ENCODE results near the gene RASAL2.
"Not testable (repeated sequence)": the region's sequence is repeated elsewhere in the genome, so short reads cannot be mapped to it uniquely, and the experiment has no call there.

RASAL2 gene

DNA sequence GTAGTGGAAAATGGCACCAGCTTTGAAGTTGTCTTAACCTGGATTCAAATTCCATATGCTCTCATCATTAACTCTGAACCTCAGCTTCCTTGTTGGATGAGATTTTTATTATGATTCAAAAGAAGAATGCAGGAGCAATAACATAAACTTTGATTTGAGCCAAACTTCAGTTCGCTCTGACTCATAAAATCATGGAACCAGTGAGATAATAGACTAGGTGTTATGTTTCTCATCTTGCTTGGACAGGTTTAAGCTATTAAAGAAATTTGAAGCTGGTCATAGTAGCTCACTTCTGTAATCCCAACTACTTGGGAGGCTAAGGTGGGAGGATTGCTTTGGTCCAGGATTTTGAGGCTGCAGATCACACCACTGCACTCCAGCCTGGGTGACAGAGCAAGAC, 230.1 kb downstream of the RASAL2 start:
- H3K4me3 Mint-ChIP-seq, result no peak overlapping the region
- no peaks in the 10 kb centered on the region for H3K4me1 Mint-ChIP-seq (ENCODE audit: low read depth)
- no peak overlapping the region for H3K27ac Mint-ChIP-seq
- H3K36me3 Mint-ChIP-seq (ENCODE audit: low read depth), result no peaks in the 10 kb centered on the region
- H3K27me3 Mint-ChIP-seq, result peaks cover 15% of the 10 kb centered on the region
- no peaks in the 10 kb centered on the region for H3K9me3 Mint-ChIP-seq

DNA sequence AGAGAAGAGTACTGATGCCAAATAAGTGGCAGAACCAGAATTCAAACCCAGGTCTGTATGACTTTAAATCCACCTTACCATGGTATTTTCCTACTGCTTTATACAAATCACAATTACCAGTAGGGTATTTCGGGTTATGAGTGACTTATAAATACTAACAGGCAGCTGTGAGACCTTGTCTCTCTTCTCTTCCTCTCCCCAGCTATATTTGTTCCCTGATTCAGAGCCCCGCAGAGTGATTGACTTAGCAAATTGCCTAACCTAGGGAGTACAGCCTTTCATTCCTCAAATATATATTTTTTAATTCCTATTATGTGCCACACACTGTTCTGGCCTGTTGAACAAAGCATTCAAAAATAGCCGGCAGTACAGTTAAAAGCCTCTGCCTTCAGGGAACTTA, 234.8 kb downstream of the RASAL2 start:
- no peak overlapping the region for H3K27ac Mint-ChIP-seq
- H3K4me1 Mint-ChIP-seq (ENCODE audit: low read depth), result no peaks in the 10 kb centered on the region
- no peaks in the 10 kb centered on the region for H3K36me3 Mint-ChIP-seq (ENCODE audit: low read depth)
- peaks cover 4% of the 10 kb centered on the region for H3K27me3 Mint-ChIP-seq
- H3K4me3 Mint-ChIP-seq, result no peak overlapping the region
- no peaks in the 10 kb centered on the region for H3K9me3 Mint-ChIP-seq

DNA sequence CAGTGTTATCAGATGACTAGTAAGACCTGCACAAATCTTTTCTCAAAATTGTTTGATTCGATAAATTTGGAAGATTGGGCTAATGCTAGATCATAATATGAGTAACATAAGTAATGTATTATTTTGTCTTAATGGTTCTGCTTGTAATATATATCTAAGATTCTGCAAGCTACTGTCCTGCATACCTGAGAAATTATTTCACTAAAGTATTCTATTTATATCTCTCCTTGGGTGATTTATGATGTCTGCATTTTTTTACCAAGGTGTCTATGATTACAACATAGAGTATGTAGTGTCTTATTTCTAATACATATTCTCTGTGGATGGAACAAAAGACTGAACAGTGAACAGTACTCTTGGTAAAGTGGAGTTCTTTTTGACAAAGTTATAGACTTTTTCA, 236.2 kb downstream of the RASAL2 start:
- H3K36me3 Mint-ChIP-seq (ENCODE audit: low read depth), result no peaks in the 10 kb centered on the region
- H3K27me3 Mint-ChIP-seq, result peaks cover 4% of the 10 kb centered on the region
- no peak overlapping the region for H3K4me3 Mint-ChIP-seq
- H3K4me1 Mint-ChIP-seq (ENCODE audit: low read depth), result no peaks in the 10 kb centered on the region
- H3K27ac Mint-ChIP-seq, result no peak overlapping the region
- no peaks in the 10 kb centered on the region for H3K9me3 Mint-ChIP-seq

DNA sequence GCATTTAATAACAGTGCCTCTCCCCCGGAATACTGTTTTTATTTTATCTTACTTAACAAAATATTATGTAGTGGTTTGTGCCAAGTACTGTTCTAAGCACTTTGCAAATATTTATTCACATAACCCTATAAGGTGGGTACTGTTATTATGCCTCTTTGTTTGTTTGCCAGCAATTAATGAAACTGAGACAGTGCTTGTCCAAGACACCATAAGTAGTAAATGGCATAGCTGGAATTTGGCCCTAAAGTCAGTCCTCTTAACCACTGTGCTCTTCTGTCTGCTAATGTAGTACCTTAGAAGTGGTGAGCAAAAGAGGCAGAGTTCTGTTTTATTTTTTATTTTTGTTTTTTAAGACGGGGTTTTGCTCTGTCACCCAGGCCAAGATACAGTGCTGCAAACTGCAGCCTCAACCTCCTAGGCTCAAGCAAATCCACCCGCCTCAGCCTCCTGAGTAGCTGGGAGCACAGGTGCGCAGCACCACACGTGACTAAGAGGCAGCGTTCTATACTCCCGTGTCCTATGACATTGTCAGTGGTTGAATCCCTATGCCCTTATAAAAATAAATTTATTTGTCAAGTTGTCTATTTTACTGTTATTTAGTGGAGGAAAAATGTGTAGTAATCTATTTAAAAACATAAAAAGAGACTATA, 237.1 kb downstream of the RASAL2 start:
- Mint-ChIP-seq H3K27ac (no peak overlapping the region), H3K4me3 (no peak overlapping the region), H3K4me1 (ENCODE audit: low read depth) (no peaks in the 10 kb centered on the region), H3K9me3 (no peaks in the 10 kb centered on the region), H3K27me3 (peaks cover 4% of the 10 kb centered on the region), H3K36me3 (ENCODE audit: low read depth) (no peaks in the 10 kb centered on the region)

DNA sequence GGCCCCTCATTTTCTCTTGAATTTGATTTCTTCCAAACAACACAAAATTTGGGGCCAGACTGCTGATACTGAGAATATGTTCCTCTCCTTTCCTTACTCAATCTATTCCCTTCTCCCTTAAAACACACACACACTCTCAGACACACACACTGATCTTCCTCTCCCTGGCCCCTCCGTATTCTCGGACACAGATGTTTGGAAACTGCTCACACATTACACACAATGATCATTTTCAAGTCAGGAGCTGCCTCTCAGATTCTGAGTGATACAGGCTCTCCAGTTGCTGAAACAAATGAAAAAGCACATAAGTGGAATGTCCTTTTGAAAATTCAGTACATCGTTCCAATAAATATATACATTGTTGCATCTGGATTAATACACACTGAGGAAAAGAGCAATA, 241.5 kb downstream of the RASAL2 start:
- H3K9me3 Mint-ChIP-seq, result no peaks in the 10 kb centered on the region
- H3K36me3 Mint-ChIP-seq (ENCODE audit: low read depth), result no peaks in the 10 kb centered on the region
- no peaks in the 10 kb centered on the region for H3K27me3 Mint-ChIP-seq
- no peak overlapping the region for H3K27ac Mint-ChIP-seq
- no peak overlapping the region for H3K4me3 Mint-ChIP-seq
- no peaks in the 10 kb centered on the region for H3K4me1 Mint-ChIP-seq (ENCODE audit: low read depth)

DNA sequence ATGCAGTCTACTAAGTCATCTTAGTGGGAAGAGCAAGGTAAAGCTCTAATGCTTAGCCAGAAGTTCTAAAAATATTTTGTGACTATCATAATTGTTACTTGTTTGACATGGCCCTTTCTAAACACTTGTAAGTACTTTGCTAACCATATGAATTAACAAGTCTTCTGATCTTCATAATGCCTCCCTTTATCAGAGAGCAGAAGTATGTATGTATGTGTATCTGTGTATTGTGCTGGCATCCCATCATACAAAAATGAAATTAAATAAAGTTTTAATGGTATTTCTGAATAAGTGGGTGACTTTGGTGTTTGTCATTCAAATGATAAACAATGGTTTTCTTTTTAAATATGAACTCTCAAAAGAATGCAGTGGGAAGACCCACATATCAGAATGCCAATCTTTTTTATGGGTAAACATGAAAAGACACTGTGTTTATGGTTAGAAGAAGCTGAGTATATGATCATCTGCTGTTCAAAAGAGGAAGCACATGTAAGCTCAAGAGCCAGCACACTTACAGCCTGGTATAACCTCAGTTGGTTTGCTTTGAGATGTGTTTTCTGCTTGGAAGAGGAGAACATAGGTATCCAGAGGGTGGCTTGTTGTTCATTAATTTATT, 243.3 kb downstream of the RASAL2 start:
- Mint-ChIP-seq H3K4me3 (no peak overlapping the region), H3K27ac (no peak overlapping the region), H3K36me3 (ENCODE audit: low read depth) (no peaks in the 10 kb centered on the region), H3K27me3 (no peaks in the 10 kb centered on the region), H3K4me1 (ENCODE audit: low read depth) (no peaks in the 10 kb centered on the region), H3K9me3 (no peaks in the 10 kb centered on the region)

DNA sequence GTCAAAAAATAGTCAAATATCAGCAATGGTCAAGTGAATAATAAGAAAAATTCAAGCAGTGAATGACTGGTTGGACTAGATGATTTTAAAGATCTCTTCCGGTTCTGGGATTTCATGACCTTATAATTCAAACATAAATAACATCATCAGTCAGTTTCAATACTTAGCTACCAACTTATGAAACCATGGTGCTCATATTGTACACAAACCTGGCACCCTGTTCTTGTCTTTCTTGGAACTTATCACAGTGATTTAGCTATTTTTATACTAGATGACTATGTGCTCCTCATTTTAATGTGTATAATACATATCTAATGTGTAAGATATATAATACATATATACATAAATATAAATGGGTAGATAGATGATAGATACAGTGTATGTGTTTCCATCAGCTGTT, 245.9 kb downstream of the RASAL2 start:
- H3K27ac Mint-ChIP-seq, result no peak overlapping the region

DNA sequence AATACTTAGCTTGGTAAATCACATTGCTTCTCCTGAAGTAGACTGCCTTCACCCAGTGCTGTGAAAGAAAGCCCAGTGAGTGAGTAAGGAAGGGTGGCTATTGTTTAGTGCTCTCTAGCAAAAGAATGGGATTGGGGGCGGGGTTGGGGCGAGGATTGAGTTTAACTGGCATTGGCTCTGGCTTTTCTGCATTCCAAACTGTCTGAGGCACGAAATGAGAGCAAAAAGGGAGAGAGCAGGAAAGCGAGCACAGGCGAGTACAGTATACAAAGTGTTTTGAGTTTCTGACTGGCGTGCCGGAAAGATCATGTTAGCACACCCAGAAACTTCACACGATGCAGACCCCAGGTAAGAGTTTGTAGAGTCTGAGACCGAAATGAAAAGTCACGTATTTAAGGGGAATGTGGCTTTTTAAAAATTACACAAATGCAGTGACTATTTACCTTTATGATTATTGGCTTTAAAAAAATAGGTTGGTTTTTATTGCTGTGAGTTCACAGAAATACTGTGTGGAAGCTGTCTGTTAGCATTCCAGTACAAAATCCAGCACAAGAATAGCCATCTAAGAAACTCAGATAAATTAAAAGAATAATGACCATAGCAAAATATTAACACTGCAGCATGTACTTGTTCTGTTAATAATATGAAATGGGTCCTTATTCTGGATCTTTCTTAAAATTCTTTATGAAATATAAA, 247.5 kb downstream of the RASAL2 start:
- Mint-ChIP-seq H3K4me3 (no peak overlapping the region), H3K9me3 (no peaks in the 10 kb centered on the region), H3K4me1 (ENCODE audit: low read depth) (no peaks in the 10 kb centered on the region), H3K36me3 (ENCODE audit: low read depth) (no peaks in the 10 kb centered on the region), H3K27ac (no peak overlapping the region), H3K27me3 (peaks cover 7% of the 10 kb centered on the region)

More for the DNA sequence above, 245.9 kb downstream of the RASAL2 start:
- H3K9me3 Mint-ChIP-seq, result no peaks in the 10 kb centered on the region
- no peaks in the 10 kb centered on the region for H3K4me1 Mint-ChIP-seq (ENCODE audit: low read depth)
- H3K27me3 Mint-ChIP-seq, result peaks cover 4% of the 10 kb centered on the region
- H3K36me3 Mint-ChIP-seq (ENCODE audit: low read depth), result no peaks in the 10 kb centered on the region
- H3K4me3 Mint-ChIP-seq, result no peak overlapping the region

DNA sequence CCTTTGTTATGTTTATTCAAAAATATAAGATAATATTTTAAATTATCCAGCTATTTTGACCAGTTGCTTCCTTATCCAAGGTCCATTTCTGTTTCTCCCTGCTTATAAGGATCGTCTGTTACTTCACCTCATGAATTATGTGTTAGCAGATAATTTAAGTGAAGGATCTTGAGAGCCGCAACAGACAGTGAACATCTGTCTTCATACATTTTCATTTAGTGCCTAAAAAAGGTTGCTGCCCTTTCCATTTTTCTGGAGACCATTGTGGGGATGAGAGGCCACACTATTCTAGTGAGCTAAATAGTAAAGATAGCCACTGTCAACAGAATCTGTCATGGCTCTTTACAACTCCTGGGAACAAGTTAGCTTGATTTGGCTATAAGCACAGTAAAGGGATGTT, 248.8 kb downstream of the RASAL2 start:
- H3K36me3 Mint-ChIP-seq (ENCODE audit: low read depth), result no peaks in the 10 kb centered on the region
- peaks cover 7% of the 10 kb centered on the region for H3K27me3 Mint-ChIP-seq
- no peaks in the 10 kb centered on the region for H3K9me3 Mint-ChIP-seq
- no peaks in the 10 kb centered on the region for H3K4me1 Mint-ChIP-seq (ENCODE audit: low read depth)
- no peak overlapping the region for H3K27ac Mint-ChIP-seq
- H3K4me3 Mint-ChIP-seq, result no peak overlapping the region

DNA sequence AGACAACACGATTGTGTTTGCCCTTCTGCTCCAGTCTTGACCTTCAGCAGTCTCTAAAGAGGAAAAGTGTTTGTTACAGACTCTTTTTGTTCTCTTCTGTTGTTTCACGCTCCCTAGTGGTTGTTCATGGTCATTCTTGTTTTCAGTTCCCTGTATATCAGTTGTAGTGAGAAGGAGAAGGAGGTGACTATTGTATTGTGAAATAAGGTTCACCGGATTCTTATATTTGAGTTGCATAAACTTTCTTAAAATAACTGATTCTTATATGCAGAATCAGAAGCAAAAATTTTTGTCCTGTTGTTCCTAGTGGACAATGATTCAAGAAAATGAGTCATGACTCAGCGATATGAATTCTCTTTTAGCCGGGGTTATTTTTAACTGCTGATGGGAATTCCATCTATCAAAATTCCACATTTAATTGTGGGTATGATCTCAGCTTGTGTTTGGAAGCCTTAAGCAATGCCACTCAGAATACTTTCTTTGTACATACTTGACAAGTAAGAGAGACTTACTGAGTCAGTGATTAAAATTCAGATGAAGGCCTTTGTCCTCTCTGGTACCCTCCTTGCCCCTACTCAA, 250.7 kb downstream of the RASAL2 start:
- Mint-ChIP-seq H3K27me3 (peaks cover 7% of the 10 kb centered on the region), H3K9me3 (no peaks in the 10 kb centered on the region), H3K36me3 (ENCODE audit: low read depth) (no peaks in the 10 kb centered on the region), H3K4me3 (no peak overlapping the region), H3K27ac (no peak overlapping the region), H3K4me1 (ENCODE audit: low read depth) (no peaks in the 10 kb centered on the region)

DNA sequence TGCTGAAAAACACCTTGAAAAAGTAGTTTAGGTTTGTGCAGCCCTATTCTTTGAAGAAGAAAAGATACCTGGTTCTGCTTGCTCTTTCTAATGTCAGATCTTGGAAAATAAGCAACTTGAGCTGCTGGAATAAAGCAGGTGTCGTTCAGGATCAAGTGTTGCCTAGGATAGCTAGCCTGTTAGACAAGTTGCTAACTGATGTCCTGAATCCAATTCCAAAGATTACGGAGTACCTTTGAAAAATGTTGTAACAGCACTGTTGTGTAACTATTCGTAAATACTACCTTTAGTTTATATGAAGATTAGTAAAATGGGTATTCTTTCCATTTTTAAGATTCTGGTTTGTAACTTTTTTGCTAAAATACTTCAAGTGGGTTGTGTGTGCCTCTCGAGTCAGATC, 251.3 kb downstream of the RASAL2 start:
- Mint-ChIP-seq H3K36me3 (ENCODE audit: low read depth) (no peaks in the 10 kb centered on the region), H3K27me3 (peaks cover 7% of the 10 kb centered on the region), H3K4me1 (ENCODE audit: low read depth) (no peaks in the 10 kb centered on the region), H3K4me3 (no peak overlapping the region), H3K27ac (no peak overlapping the region), H3K9me3 (no peaks in the 10 kb centered on the region)

DNA sequence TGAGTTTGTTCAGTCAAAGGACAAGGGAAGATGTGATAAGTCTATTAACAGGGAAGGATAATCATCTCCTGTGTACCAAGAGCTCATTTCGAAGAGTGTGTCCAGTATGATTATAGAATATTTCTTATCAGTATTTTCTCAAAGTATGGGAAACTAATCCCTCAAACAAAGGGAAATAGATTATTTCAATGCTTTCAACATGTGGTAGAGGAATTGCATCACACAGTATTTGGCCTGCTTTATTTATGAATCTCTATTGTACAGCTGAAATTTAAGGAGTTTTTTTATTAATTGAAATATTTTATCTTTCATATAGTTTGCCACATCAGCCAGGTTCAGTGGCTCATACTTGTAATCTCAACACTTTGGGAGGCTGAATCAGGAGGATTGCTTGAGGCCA, 251.9 kb downstream of the RASAL2 start:
- Mint-ChIP-seq H3K4me3 (no peak overlapping the region), H3K27me3 (peaks cover 7% of the 10 kb centered on the region), H3K4me1 (ENCODE audit: low read depth) (no peaks in the 10 kb centered on the region), H3K27ac (no peak overlapping the region), H3K9me3 (no peaks in the 10 kb centered on the region), H3K36me3 (ENCODE audit: low read depth) (no peaks in the 10 kb centered on the region)

DNA sequence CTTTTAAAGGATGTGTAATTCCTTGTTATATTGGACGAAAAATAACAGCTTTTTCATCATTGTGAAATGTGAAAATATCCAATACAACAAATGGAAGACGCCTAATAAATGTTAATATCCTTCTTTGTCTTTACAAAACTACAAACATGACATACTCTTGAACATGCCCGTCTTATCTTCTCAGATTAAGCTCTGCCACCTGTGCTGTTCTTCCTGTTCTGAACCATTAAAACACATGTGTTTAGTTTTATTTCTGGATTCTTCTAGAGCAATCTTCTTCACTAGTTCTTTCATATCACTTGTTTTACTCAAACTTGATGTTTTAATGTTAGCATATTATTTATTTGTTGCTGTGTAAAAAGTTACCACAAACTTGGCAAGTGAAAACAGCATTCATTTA, 255.9 kb downstream of the RASAL2 start:
- Mint-ChIP-seq H3K4me3 (no peak overlapping the region), H3K9me3 (peaks cover 4% of the 10 kb centered on the region), H3K27ac (no peak overlapping the region), H3K27me3 (peaks cover 3% of the 10 kb centered on the region), H3K4me1 (ENCODE audit: low read depth) (no peaks in the 10 kb centered on the region), H3K36me3 (ENCODE audit: low read depth) (no peaks in the 10 kb centered on the region)

DNA sequence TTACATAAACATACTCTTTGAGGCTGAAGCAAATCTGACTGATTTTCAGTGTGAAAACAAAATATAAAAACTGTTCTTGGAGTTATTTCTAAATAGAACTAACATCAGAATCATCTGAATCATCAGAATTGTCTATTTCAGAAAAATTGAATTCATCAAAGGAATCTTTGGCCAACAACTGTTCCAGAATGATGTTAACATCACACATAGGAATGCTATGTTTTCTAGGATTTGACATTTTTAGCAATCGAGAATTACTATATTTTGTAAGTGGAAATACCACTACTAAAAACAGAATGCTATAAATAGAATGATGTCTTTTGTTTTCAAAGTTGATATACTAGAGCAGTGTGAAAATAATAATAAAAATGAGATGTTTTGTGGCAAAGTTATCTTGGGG, 258.0 kb downstream of the RASAL2 start:
- not testable (repeated sequence) for H3K27ac Mint-ChIP-seq; H3K27me3 Mint-ChIP-seq; H3K9me3 Mint-ChIP-seq; H3K4me3 Mint-ChIP-seq; H3K4me1 Mint-ChIP-seq (ENCODE audit: low read depth); H3K36me3 Mint-ChIP-seq (ENCODE audit: low read depth)

DNA sequence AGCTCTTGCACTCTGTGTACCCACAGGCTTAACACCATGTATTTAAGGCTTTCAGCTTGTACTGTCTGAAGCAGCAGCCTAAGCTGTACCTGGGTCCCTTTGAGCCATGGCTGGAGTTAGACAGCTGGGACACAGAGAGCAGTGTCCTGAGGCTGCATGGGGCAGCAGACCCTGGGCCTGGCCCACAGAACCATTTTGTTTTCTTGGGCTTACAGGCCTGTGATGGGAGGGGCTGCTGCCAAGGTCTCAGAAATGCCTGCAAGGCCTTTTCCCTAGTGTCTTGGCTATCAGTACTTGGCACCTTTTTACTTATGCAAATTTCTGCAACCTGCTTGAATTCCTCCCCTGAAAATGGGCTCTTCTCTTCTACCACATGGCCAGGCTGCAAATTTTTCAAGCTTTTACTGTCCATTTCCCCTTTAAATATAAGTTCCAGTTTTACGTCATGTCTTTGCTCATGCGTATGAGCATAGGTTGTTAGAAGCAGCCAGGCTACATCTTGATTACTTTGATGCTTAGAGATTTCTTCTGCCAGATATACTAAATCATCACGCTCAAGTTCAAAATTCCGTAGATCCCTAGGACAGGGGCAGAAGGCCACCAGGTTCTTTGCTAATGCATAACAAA, 259.0 kb downstream of the RASAL2 start:
- Mint-ChIP-seq H3K27me3 (no peaks in the 10 kb centered on the region), H3K4me3 (no peak overlapping the region), H3K27ac (no peak overlapping the region), H3K9me3 (peaks cover 4% of the 10 kb centered on the region), H3K4me1 (ENCODE audit: low read depth) (no peaks in the 10 kb centered on the region), H3K36me3 (ENCODE audit: low read depth) (no peaks in the 10 kb centered on the region)

Measured in stimulated activated naive CD8-positive, alpha-beta T cell treated with anti-CD3 and anti-CD28 coated beads, Interleukin-15, Interleukin-2, amounts not matched to agents 100 ng/mL and 50 ng/mL, for 24 hours (primary cell).